CD4-positive, alpha-beta memory T cell (primary cell): ENCODE data around the gene CDK8. TPM values are rescaled to one million over a fixed set of nuclear protein-coding genes. Genes with fewer than 3 reads are reported as not detected.

ENCODE experiments used
- CTCF ChIA-PET: fragments of 350-600 bp; sonication (Branson Sonifier 250); formaldehyde crosslinking; loops from one replicate; lab custom pipeline; 2021; ENCODE audit warnings: inconsistent platforms; ENCODE audit not compliant: partially characterized antibody; lab: Charles Lee
- POLR2A ChIA-PET: fragments of 350-600 bp; sonication (Branson Sonifier 250); formaldehyde crosslinking; loops from one replicate; lab custom pipeline; 2021; ENCODE audit not compliant: partially characterized antibody; lab: Charles Lee
- DNase-seq, 5 donors: peaks; one replicate each; pipeline versions ENCODE4 v3.0.0 to v3.0.0-alpha.2; 2020 to 2022; ENCODE audit warnings: mixed read lengths in 1 of 5
- H3K27ac ChIP-seq: one replicate; pipeline ENCODE4 v1.7.0; 2013; ENCODE audit warnings: low read depth, low read length
- H3K27me3 ChIP-seq: 2 replicates; pipeline ENCODE4 v1.7.0; 2013; ENCODE audit warnings: mild to moderate bottlenecking, low read length, moderate library complexity; ENCODE audit not compliant: insufficient read depth
- H3K36me3 ChIP-seq: 2 replicates; pipeline ENCODE4 v1.7.0; 2013; ENCODE audit warnings: mild to moderate bottlenecking, low read length, moderate library complexity; ENCODE audit not compliant: insufficient read depth
- H3K4me1 ChIP-seq: 2 replicates; pipeline ENCODE4 v1.7.0; 2013; ENCODE audit warnings: mild to moderate bottlenecking, low read length, moderate library complexity; ENCODE audit not compliant: insufficient read depth
- H3K4me3 ChIP-seq, 2 donors: one replicate each; pipeline ENCODE4 v1.7.0; 2013; ENCODE audit warnings: low read length in 2 of 2, mild to moderate bottlenecking in 1 of 2
- H3K9me3 ChIP-seq, 2 donors: one replicate each; pipeline ENCODE4 v1.7.0; 2013; ENCODE audit warnings: low read length in 2 of 2, control low read depth in 1 of 2; ENCODE audit not compliant: control insufficient read depth in 1 of 2
- H3K27ac Mint-ChIP-seq, 7 donors: one replicate each; pipeline ENCODE4 v1.8.0; 2020 to 2021; ENCODE audit warnings: mixed read lengths in 7 of 7, mild to moderate bottlenecking in 6 of 7, inconsistent platforms in 3 of 7, moderate library complexity in 3 of 7
- H3K27me3 Mint-ChIP-seq, 2 donors: one replicate each; pipeline ENCODE4 v1.8.0; 2020 to 2021; ENCODE audit warnings: mixed read lengths in 2 of 2
- H3K36me3 Mint-ChIP-seq, 2 donors: one replicate each; pipeline ENCODE4 v1.8.0; 2020 to 2021; ENCODE audit warnings: mixed read lengths in 2 of 2, inconsistent platforms in 1 of 2, mild to moderate bottlenecking in 1 of 2
- H3K4me1 Mint-ChIP-seq, 4 donors: one replicate each; pipeline ENCODE4 v1.8.0; 2020 to 2021; ENCODE audit warnings: mixed read lengths in 4 of 4, mild to moderate bottlenecking in 1 of 4
- H3K4me3 Mint-ChIP-seq, 8 donors: one replicate each; pipeline ENCODE4 v1.8.0; 2020 to 2021; ENCODE audit warnings: mixed read lengths in 8 of 8, mild to moderate bottlenecking in 7 of 8, moderate library complexity in 6 of 8, inconsistent platforms in 3 of 8
- H3K9me3 Mint-ChIP-seq, 8 donors: one replicate each; pipeline ENCODE4 v1.8.0; 2020 to 2021; ENCODE audit warnings: mixed read lengths in 8 of 8, mild to moderate bottlenecking in 5 of 8, inconsistent platforms in 3 of 8, moderate library complexity in 1 of 8
- intact Hi-C: fragments of 100-400 bp; cut with micrococcal nuclease; formaldehyde crosslinking; loops from one replicate; pipeline ENCODE4 v1.15.1; 2023
- polyA plus RNA-seq, 2 donors: library from polyadenylated mRNA; unstranded; fragments of 300-500 nt; fragmentation: Illumina TruSeq; gene quantifications; one replicate each; pipeline ENCODE4 v1.2.3, GENCODE V29; 2021
- total RNA-seq, 2 experiments: library from RNA; stranded (reverse); gene quantifications; one replicate each; pipeline ENCODE4 v1.2.3, GENCODE V29; 2021

Gene CDK8
- total and polyA plus RNA-seq, 4 experiments from 2014 or later: 4.7 to 11.7 (median 8.6) TPM

DNA sequence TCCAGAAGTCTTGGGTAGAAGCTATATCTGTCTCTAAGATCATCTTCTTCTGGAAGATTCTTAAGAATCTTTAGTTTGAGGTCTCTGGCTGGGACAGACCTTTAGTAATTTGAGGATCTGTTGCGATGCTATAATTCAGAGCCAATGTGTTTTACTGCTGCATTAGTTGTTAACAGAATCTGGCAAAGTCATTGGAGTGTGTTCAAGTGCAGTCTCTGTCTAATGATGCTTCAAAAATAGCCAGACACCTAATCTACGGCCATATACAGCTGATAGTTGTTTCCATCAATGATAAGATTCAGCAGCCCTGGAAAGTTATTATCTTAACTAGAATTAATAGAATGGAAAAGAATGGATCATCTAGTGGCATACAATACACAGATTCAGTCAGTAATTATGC is 72.6 kb downstream of the CDK8 start:
- Mint-ChIP-seq H3K4me3 (no peak overlapping the region), H3K27ac (no peak overlapping the region), H3K9me3 (peaks cover 0 to 5% (median 1%) of the 10 kb centered on the region in 8 donors), H3K36me3 (peaks cover 0 to 9% of the 10 kb centered on the region in 2 donors), H3K27me3 (no peaks in the 10 kb centered on the region), H3K4me1 (peaks cover 45 to 63% (median 59%) of the 10 kb centered on the region in 4 donors)
- intact Hi-C loops: no loop called here
- Histone ChIP-seq H3K9me3 (no peaks in the 10 kb centered on the region), H3K27me3 (no peaks in the 10 kb centered on the region), H3K27ac (no peak overlapping the region), H3K4me3 (no peak overlapping the region), H3K36me3 (no peaks in the 10 kb centered on the region), H3K4me1 (peaks cover 20% of the 10 kb centered on the region)
- CTCF ChIA-PET: no interaction called here
- POLR2A ChIA-PET: no interaction called here
- DNase-seq: no peak

DNA sequence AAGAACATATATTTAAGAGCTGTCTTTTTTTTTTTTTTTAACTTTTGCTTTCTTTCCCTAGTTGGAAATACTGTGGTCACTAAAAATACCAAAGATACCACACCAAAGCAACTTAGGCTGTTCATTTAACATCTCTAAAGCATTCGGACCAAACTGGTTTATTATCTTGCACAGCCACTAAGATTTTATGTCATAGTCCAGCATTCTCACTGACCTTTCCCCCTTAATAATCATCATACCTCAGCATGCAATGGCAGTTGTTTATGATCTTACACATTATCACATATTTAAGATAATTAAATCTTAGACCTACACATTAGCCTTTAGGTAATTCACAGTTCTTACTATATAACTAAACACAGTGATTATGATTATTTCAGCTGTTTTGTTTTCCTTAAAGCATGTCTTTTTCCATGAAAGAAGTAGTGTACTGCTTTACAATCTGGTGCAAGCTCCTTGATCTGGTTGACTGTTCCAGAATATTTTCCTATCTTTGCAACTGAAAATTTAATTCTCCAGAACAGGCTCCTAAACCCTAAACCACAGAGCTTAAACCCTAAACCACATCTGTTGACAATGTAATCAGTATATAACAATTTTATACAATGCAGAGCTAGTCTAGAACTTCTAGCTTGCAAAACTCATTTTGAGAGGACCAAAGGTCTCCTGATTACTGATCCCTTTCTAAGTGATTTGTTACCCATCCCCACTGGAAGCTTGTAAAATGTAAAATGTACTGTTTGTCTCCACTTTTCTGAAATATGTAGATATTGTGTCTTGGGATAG is 74.2 kb downstream of the CDK8 start:
- H3K4me1 Mint-ChIP-seq: peaks cover 39 to 63% (median 54%) of the 10 kb centered on the region in 4 donors
- no peak overlapping the region for H3K4me3 ChIP-seq
- H3K27ac Mint-ChIP-seq: no peak overlapping the region
- no peak overlapping the region for H3K27ac ChIP-seq
- H3K4me1 ChIP-seq: peaks cover 20% of the 10 kb centered on the region
- DNase-seq: no peak
- no peaks in the 10 kb centered on the region for H3K36me3 ChIP-seq
- H3K36me3 Mint-ChIP-seq: peaks cover 0 to 9% of the 10 kb centered on the region in 2 donors
- POLR2A ChIA-PET: no interaction called here
- no peaks in the 10 kb centered on the region for H3K27me3 ChIP-seq
- H3K27me3 Mint-ChIP-seq: no peaks in the 10 kb centered on the region
- intact Hi-C loops: no loop called here
- no peaks in the 10 kb centered on the region for H3K9me3 ChIP-seq
- no peak overlapping the region for H3K4me3 Mint-ChIP-seq
- CTCF ChIA-PET: interaction anchor here (0.5 to 0.7 kb wide), 2 partner anchors 100 to 584 kb away, joined by 3 read pairs; no protein-coding TSS in a partner anchor
- H3K9me3 Mint-ChIP-seq: peaks cover 0 to 5% (median 1%) of the 10 kb centered on the region in 8 donors

DNA sequence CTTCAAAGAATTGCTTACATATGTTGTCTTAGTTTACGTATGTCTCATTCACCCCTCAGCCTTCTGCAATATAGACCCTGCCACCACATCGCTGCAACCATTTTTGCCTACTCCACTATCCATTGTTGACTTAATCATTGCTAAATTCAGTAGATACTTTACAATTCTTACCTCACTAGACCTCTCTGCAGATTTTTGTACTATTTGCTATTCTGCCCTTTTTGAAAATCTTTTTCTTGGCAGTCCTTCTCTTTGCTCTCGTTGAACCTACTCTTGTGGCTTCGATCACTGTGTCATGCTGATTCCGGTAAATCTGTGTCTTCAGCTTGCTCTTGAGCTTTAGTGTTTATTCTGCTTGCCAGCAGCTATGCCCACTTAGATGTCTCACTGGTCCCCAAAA is 81.2 kb downstream of the CDK8 start:
- no peaks in the 10 kb centered on the region for H3K9me3 ChIP-seq
- Mint-ChIP-seq H3K27me3 (no peaks in the 10 kb centered on the region), H3K9me3 (peaks cover 0 to 2% (median 0%) of the 10 kb centered on the region in 8 donors), H3K4me1 (peaks cover 18 to 31% (median 27%) of the 10 kb centered on the region in 4 donors), H3K27ac (no peak overlapping the region), H3K36me3 (peaks cover 1 to 4% of the 10 kb centered on the region in 2 donors), H3K4me3 (no peak overlapping the region)
- H3K4me1 ChIP-seq: peaks cover 4% of the 10 kb centered on the region
- H3K4me3 ChIP-seq: no peak overlapping the region
- CTCF ChIA-PET: no interaction called here
- no peak overlapping the region for H3K27ac ChIP-seq
- no peaks in the 10 kb centered on the region for H3K36me3 ChIP-seq
- DNase-seq: no peak
- no peaks in the 10 kb centered on the region for H3K27me3 ChIP-seq
- POLR2A ChIA-PET: no interaction called here
- intact Hi-C loops: no loop called here

DNA sequence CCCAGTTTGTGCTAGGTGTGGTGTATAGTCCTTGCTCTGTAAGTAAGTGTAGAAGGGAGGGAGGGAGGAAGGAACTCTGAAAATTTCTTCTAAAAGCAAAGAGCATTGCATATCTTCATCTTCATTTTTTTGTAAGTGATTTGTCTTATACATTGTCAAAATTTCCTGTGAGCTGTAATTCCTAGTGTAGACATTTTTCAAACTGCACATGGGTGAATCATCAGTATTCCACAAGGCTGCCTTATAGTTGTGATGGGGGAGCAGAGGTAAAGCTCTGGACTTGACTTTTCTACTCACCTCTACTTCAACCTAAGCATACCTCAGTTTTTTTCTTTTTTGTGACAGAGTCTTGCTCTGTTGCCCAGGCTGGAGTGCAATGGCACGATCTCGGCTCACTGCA is 86.9 kb downstream of the CDK8 start:
- no peaks in the 10 kb centered on the region for H3K4me1 ChIP-seq
- H3K9me3 Mint-ChIP-seq: no peaks in the 10 kb centered on the region
- H3K27me3 Mint-ChIP-seq: no peaks in the 10 kb centered on the region
- H3K9me3 ChIP-seq: no peaks in the 10 kb centered on the region
- intact Hi-C loops: no loop called here
- no peak overlapping the region for H3K4me3 ChIP-seq
- no peak overlapping the region for H3K27ac ChIP-seq
- H3K4me3 Mint-ChIP-seq: no peak overlapping the region
- DNase-seq: no peak
- POLR2A ChIA-PET: no interaction called here
- H3K36me3 Mint-ChIP-seq: peaks cover 9 to 20% of the 10 kb centered on the region in 2 donors
- no peaks in the 10 kb centered on the region for H3K27me3 ChIP-seq
- H3K36me3 ChIP-seq: no peaks in the 10 kb centered on the region
- no peak overlapping the region for H3K27ac Mint-ChIP-seq
- peaks cover 0 to 3% (median 1%) of the 10 kb centered on the region in 4 donors for H3K4me1 Mint-ChIP-seq
- CTCF ChIA-PET: no interaction called here

DNA sequence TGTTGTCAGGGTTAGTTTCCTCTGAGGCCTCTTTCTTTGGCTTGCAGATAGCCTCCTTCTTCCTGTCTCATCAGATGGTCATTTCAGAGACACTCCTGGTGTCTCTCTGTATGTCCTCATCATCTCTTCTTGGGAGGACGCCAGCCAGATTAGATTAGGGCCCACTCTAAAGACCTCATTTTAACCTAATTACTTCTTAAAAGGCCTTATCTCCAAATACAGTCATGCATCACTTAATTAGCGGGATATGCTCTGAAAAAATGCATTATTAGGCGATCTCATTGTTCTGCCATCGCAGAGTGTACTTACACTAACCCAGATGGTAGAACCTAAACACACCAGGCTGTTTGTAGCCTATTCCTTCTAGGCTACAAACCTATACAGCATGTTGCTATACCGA is 89.0 kb downstream of the CDK8 start:
- Histone ChIP-seq H3K27ac (no peak overlapping the region), H3K4me3 (no peak overlapping the region), H3K36me3 (no peaks in the 10 kb centered on the region), H3K9me3 (no peaks in the 10 kb centered on the region), H3K4me1 (no peaks in the 10 kb centered on the region), H3K27me3 (no peaks in the 10 kb centered on the region)
- Mint-ChIP-seq H3K4me3 (no peak overlapping the region), H3K9me3 (no peaks in the 10 kb centered on the region), H3K4me1 (peaks cover 0 to 3% (median 0%) of the 10 kb centered on the region in 4 donors), H3K27ac (no peak overlapping the region), H3K27me3 (no peaks in the 10 kb centered on the region), H3K36me3 (peaks cover 11 to 21% of the 10 kb centered on the region in 2 donors)
- intact Hi-C loops: no loop called here
- no peak for DNase-seq
- ChIA-PET CTCF (no interaction called here), POLR2A (no interaction called here)

DNA sequence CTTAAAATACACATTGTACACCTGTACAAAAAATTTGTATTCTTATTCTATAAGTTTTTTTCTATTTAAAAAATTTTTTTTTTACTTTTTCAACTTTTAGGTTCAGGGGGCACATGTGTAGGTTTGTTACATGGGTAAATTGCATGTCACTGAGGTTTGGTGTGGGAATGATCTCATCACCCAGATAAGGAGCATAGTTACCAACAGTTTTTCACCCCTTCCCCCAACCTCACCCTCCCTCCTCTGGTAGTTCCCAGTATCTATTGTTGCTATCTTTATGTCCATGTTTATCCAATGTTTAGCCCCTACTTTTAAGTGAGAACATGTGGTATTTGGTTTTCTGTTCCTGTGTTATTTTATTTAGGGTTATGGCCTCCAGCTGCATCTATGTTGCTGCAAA is 89.9 kb downstream of the CDK8 start:
- H3K4me3 Mint-ChIP-seq: no peak overlapping the region
- no peak for DNase-seq
- Histone ChIP-seq H3K4me1 (no peaks in the 10 kb centered on the region), H3K9me3 (no peaks in the 10 kb centered on the region), H3K27me3 (no peaks in the 10 kb centered on the region), H3K36me3 (no peaks in the 10 kb centered on the region), H3K4me3 (no peak overlapping the region), H3K27ac (no peak overlapping the region)
- no peaks in the 10 kb centered on the region for H3K27me3 Mint-ChIP-seq
- no peaks in the 10 kb centered on the region for H3K9me3 Mint-ChIP-seq
- POLR2A ChIA-PET: no interaction called here
- peaks cover 0 to 2% (median 0%) of the 10 kb centered on the region in 4 donors for H3K4me1 Mint-ChIP-seq
- intact Hi-C loops: no loop called here
- peaks cover 14 to 26% of the 10 kb centered on the region in 2 donors for H3K36me3 Mint-ChIP-seq
- no peak overlapping the region for H3K27ac Mint-ChIP-seq
- CTCF ChIA-PET: no interaction called here

DNA sequence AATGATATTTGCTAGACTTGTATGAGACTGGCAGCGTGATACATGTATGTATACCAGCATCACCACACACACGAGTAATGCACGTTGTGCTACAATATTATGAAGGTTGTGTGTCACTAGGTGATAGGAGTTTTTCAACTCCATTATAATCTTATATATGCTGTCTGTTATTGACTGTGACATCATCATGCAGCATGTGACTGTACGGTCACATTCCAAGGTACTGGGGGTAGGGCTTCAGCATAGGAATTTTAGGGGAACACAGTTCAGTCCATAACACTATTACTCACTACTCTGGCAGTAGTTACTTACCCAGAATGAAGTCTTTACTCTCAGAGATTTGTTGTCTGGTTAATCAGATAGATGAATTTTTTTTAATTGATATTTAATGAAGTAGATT is 91.1 kb downstream of the CDK8 start:
- no peak for DNase-seq
- peaks cover 20 to 32% of the 10 kb centered on the region in 2 donors for H3K36me3 Mint-ChIP-seq
- ChIA-PET CTCF (no interaction called here), POLR2A (interaction anchor here (0.6 kb wide), 1 partner anchor 770 kb away, joined by 3 read pairs; no protein-coding TSS in a partner anchor)
- Histone ChIP-seq H3K36me3 (no peaks in the 10 kb centered on the region), H3K4me1 (no peaks in the 10 kb centered on the region), H3K27ac (no peak overlapping the region), H3K4me3 (no peak overlapping the region), H3K27me3 (no peaks in the 10 kb centered on the region), H3K9me3 (no peaks in the 10 kb centered on the region)
- H3K9me3 Mint-ChIP-seq: no peaks in the 10 kb centered on the region
- intact Hi-C loops: no loop called here
- peaks cover 0 to 2% (median 0%) of the 10 kb centered on the region in 4 donors for H3K4me1 Mint-ChIP-seq
- H3K27ac Mint-ChIP-seq: no peak overlapping the region
- H3K27me3 Mint-ChIP-seq: no peaks in the 10 kb centered on the region
- no peak overlapping the region for H3K4me3 Mint-ChIP-seq
